KG1 (cell line): Measurements from ENCODE around the gene EMID1.

Source experiments
- DNase-seq: peaks from one replicate; lab custom pipeline; 2025; lab: John Stamatoyannopoulos, UW

EMID1 gene

DNA sequence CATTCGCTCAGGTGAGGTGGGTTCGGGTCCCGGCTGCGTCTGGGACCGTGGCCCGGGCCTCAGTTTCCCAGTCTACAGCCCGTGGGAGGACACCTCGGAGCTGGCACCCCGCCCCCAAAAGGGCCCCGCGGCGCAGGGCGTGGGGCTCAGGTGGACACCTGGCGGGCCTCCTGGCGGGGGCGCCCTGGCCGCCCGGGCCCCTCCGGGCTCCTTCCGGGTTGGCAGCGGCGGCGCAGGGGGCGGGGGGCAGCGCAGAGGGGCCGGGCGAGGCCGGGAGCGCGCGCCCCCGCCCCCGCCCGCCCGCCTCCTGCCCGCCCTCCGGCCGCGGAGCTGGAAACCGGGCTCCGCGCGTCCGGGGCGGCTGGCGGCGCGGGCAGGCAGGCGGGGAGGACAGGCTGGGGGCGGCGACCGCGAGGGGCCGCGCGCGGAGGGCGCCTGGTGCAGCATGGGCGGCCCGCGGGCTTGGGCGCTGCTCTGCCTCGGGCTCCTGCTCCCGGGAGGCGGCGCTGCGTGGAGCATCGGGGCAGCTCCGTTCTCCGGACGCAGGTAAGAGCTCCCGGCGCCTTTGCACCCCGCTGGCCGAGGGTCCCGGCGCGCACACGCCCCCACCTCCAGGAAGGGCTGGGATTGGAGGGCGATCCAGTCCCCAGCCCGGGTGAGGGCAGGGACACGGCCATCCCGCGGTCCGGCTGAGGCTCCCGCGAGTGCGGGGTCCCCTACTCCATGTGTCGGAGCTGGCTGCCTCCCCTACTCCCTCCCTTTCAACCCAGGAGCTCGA is at the start of gene EMID1:
EMID1 (plus strand) TSS at position 303 of the 778 bp plus-strand sequence; CDS start at position 446, 143 bp downstream.
- DNase-seq, result no peak

DNA sequence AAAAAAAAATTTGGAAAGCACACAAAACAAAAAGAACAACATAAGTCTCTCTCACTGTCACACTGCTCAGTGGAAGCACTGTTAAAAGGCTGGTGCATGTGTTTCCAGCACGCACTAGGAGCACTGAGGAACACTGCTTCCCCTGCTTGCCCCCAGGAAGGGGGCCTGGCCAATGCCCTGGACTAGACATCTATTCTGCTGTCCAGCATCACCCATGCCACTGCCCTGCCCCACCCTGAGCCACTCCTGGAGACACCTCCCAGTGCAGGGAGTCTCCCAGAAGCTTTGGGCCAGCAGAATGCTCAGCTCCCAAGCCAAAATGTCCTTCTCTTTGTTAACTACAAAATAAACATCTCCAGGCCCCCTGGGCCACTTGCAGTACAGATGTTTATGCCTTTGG is 49.7 kb upstream of the EMID1 start:
- DNase-seq, result no peak

DNA sequence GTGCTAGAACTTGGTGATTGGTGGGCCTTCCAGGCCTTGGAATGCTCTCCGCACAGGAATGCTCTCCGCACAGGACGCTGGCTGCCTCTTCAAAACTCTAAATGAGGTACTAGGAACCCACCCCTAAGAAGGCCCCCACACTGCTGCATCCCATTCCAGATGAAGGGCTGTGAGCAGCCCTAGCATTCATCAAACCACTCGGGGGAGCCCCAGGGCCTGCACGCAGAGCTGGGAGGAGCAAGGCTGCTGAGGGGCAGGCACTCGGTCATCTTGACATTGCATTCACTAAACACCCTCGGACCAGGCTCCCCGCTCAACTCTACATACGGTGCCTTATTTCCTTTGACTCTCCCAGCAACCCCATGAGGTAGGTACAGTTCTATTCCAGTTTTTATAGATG is 49.2 kb upstream of the EMID1 start:
- no peak for DNase-seq

DNA sequence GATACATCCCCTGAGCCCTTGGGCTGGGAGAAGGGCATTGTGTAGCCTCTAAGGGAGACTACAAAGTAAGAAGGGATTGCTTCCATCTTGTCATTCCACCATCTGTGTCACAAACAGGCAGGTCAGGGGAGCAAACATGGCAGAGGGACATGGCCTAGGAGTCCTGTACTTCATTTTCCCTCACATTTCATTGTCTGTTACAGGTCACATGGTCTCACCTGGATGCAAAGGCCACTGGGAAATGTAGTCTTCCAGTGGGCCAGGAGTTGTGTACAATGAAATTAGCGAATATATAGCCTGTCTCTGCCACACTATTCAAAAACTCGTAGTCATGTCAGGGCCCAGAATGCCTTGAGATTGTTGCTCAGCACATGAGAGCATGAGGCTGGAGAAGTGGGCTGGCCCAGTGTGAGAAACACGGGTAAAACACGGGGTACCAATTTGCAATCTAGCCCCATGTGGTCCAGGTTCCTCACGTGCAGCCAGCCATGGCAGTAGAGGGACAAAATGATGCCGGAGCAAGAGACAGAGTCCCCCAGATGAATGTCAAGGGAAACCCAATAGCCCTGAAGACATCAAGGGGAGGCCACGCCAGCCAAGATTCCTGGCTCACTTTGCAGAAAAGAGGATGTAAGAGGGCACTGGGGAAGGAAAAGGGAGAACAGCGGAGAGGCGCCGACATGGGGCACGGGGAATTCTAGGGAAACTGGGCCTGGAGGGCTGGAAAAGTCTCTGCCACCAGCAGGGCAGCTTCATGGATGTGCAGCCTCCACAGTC is 47.7 kb upstream of the EMID1 start:
- DNase-seq, result no peak

DNA sequence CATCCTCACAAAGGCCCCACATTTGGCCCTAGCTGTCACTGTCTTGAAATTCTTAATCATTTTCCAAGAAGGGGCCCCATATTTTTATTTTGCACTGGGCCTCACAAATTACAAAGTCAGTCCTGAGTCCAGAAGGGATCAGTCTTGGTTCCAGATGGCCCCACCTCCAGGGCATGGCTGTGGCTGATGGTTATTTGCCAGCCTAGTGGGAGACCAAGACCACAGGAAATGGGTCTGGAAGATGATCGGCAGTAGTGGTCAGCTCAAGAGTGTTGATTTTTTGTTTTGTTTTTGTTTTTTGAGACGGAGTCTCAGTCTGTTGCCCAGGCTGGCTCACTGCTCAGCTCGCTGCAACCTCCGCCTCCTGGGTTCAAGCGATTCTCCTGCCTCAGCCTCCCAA is 47.1 kb upstream of the EMID1 start:
- DNase-seq, result no peak

DNA sequence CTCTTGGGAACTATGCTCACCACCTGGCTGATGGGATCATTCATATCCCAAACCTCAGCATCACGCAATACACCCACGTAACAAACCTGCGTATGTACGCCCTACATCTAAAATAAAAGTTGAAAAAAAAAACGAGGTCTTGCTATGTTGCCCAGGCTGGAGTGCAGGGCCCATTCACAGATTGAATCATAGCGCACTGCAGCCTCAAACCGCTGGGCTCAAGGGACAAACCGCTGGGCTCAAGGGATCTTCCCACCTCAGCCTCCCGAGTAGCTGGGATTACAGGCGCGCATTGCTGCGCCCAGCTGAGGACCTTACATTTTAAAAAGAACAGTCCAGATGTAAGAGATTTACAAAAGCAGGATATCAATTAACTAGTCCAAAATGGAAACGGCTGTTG is 41.9 kb upstream of the EMID1 start:
- no peak for DNase-seq

DNA sequence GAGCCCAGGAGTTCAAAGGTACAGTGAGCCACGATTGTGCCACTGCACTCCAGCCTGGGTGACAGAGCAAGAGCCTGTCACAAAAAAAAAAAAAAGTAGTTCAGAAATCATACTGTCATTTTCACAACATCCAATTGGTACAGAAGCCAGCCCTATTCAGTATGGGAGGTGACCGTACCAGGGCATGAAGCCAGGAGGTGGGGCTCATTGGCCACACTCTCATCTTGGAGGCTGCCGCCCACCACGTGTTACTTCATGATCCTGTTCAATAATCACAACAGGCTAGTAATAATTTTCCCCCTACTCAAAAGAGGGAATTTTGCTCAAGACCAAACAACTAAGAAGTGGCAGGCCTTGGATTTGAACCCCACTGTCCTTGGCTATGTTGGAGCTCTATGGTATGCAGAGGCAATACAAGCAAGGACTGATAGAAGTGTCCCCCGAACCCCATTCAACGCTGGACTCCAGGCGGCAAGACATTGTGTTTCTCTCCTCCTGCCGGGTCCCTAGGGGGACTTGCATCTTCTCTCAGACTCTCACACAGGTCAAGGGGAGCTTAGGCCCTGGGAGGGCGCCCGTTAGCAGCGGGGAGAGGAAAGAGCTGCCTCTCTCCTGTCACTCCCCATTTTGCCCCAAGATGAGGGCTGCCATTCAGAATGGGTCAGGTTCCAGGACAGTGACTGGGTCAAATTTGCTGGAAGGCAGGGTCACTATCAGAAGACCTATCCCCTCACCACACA is 40.2 kb upstream of the EMID1 start:
- no peak for DNase-seq

DNA sequence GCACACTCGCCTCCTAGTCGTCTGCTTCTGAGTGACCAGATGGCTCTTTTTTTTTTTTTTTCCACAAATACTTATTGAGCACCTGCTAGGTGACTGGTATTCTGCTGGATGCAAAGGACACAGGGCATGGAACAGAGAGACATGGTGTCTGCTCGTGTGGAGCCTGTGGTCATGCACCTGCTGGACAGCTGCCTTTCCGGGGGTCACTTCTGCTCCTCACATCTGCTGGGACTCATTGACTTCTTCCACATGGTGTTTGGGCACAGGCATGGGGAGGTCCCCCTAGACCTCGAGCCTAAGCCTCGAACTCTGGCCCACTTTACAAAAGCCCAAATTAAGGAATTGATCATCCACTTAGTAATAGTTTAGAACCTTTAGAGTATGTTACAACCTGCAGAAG is 39.5 kb upstream of the EMID1 start:
- DNase-seq, result no peak

DNA sequence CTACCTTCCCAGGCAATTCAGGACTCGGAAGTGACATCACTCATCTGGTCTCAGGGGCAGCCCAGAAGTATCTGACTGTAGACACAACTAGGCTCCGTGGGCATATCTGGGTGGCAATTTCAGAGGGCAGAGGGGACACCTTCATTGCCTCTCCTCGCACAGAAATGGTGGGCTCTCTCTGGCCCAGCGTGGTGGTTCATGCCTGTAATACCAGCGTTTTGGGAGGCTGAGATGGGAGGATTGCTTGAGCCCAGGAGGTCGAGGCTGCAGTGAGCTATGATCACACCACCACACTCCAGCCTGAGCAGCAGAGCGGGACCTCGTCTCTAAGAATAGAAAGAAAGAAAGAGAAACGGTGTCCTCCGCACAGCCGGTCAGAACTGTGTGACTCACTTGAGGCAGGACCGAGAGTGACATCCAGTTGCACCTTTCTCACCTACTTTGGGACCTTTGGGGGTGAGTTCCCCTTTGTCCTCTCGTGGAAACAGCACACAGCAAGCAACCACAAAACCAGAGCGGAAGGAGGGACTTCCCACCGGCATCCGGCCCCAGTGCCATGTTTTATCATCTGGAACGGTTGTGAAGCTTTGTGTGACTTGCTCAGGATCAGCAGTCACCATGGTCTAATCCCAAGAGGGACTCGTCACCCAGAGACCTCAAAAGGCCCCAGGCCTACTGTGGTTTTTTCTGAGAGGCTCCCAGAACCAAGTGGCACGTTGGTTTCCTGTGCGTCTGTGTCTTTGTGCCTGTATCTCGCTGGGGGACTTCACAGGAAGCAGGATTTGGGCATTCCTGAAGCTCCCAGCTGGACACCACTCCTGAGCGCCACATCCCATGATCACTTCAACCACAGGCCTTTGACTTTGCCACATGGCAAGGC is 38.4 kb upstream of the EMID1 start:
- peak; percentile 87 for DNase-seq

DNA sequence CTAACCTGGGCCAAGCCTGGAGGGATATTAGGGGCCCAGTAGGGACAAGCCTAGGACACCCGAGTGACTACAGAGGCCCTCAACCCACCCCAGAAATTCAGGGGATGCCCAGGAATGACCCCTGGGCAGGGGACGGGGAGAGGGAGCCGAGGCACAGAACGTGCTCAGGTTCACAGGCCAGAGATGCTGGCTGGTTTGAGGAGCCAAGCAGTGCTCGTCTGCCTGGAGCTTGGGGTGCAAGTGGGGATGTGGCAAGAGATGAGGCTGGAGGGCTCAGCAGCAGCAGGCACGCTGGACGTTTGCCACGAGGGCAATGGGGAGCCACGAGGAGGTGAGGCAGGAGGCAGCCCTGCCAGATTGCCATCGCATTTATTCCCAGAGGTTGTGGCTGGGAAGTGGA is 34.0 kb upstream of the EMID1 start:
- no peak for DNase-seq

DNA sequence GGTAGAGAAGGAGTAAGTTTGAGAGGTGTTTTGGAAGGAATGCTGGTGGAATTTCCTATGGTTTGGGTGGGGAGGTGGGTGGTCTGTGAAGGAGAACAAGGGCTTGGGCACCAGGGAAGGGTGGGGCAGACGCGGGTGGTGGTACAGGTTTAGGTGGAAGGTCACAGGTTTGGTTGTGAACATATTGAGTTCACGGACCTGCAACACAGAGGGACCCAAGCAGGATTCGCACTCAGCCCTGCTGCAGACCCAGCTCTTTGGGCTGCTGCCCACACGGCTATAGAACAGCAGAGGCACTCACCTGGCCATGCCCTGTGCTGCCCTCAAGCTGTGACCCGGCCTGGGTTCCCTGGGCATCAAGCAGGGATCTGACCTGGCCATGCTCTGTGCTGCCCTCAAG is 33.5 kb upstream of the EMID1 start:
- DNase-seq, result no peak

DNA sequence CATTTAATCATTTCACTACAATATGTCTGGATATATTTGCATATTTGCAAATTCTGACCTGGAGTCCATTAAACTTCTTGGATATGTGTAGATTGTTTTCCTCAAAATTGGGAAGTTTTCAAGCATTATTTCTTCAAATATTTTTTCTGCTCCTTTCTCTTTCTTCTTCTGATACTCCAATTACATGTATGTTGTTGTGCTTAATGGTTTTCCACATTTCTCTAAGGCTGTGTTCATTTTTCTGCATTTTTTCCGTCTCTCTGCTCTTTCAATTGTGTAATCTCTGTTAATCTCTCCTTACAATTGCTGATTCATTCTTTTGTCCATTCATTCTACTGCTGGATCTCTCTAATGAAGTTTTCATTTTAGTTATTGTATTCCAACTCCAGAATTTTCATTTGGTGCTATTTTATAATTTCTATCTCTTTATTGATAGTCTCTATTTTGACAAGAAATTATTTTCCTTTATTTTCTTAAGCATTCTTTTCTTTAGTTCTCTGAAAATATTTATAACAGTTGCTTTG is 30.3 kb upstream of the EMID1 start:
- DNase-seq, result no peak

DNA sequence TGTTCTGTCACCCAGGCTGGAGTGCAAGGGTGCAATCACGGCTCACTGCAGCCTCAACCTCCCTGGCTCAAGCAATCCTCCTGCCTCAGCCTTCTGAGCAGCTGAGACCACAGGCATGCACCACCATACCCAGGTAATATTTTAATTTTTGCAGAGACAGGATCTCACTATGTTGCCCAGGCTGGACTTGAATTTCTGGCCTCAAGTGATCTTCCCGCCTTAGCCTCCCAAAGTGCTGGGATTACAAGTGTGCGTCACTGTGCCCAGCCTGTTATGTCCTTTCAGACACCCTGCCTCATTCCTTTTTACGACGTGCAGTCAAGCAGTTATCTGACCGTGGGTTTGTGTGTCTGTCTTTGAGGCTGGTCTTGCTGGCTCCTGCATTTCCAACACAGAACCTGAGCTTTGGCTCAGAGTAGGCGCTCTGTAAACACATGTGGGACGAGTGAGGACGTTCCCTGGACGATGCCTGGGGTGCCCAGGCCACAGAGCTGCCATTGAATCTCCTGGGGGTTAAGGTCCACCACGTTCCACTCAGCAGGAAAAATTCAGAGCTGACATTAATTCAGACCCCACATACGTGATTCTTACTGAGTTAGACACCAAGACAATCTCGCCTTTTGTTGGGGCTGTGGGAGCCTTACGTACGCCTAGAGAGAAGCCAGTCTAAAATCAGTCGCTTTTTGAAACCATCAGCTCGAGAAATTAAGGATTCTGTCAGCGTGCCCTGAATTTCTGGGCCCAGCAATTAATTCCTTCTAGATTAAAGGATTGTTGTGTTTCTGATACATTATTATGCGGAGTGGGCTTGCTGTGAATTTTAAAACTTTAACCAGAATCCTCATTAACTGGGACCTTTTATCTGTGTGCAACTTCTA is 21.5 kb upstream of the EMID1 start:
- no peak for DNase-seq

DNA sequence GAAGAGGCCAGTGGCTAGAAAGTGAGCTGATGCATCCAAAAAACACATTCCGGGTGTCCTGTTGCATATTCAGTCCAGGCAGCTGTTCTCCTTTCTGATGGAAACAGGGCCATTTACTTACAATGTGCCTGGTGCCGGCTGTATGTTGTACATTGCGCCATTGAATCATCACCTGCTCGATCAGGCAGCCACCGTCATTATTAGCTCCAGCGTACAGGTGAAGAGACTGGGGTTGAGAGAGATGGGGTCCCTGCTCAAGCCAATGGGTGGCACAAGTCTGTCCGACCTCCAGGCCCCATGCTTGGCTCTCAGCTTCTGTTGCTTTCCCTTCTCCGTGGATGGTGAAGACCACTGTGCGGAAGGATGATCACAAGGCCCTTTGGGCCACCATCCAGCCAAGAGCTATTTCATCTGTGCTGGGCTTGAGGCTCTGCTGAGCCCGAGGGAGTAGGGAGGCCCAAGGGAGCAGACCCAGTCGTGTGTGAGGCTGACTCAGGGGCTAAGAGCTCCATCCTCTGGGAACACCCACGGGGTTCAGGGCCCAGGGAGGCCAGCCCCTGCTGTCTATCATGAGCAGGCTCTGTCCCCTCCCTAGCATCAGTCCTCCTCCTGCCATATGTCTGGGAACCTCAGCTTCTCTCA is 20.7 kb upstream of the EMID1 start:
- no peak for DNase-seq

DNA sequence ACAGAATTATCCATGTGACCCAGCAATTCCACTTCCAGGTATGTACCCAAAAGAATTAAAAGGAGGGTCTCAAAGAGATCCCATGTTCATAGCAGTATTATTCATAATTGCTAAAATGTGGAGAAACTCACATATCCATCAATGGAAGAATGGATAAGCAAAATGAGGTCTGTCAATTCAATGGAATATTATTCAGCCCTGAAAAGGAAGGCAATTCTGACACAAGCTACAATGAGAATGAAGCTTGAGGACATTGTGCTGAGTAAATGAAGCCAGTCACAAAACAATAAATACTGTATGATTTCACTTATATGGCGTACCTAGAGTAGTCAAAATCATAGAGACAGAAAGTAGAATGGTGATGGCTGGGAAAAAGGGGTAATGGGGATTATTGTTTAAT is 19.4 kb upstream of the EMID1 start:
- no peak for DNase-seq

DNA sequence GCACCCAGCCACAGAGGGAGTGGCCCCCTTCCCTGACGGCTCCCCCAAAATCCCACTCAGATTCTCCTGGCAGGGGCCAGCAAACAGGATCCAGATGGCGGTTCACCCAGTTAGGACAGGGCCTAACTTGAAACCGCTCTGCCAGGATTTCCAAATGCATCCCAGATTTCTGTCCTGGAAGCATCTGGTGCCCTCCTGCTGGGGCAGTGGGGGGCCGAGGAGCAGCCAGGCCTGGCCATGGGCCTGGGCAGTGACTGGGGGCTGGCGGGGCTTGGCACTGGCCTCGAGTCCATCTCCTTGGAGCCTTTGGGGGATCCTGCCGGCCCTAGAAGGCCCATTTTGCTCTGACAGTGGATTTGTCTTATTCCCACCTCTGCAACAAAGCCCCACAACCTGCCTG is 17.9 kb upstream of the EMID1 start:
- no peak for DNase-seq

DNA sequence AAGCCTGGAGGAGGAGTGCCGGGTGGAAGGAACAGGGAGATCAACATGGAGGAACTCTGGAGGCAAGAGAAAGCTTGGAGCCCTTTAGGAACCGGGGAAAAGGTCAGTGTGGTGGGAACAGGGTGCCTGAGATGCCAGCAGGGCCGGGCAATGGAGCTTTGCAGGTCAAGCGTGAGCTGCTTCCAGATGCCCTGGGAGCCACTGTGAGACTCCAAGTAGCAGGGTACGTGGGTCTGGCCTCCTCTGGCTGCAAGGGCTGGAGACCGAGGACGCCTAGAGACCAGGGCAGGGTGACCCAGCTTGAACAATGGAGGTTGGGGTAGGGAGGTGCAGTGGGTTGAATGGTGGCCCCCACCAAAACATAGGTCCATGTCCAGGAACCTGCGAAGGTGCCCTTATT is 15.6 kb upstream of the EMID1 start:
- DNase-seq, result no peak

DNA sequence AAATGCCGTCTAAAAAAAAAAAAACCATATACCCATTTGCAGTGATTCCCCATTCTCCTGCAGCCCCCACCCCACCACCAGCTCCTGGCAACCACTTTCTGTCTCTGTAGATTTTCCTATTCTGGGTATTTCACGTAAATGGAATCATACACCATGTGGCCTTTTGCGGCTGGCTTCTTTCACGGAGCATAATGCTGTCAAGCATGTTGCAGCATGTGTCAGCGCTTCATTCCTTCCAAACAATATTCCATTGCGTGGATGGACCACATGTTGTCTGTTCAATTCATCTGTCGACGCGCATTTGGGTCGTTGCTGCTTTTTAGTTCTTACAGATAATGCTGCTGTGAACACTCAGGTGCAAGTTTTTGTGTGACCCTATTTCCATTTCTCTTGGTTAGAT is 14.8 kb upstream of the EMID1 start:
- no peak for DNase-seq

DNA sequence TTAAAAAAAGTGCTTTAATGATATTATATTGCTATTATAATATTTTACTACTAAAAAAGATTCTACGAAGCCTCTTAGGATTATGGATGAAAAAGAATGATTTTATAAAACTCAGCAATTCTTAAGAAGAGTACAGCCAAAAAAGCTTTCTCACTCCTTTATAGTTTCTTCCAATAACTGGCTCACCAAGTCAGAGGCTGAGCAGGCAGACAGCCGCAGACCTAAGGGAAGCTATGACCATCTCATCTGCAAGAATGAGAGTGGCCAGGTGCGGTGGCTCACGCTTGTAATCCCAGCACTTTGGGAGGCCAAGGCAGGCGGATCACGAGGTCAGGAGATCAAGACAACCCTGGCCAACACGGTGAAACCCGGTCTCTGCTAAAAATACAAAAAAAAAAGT is 12.7 kb upstream of the EMID1 start:
- no peak for DNase-seq

DNA sequence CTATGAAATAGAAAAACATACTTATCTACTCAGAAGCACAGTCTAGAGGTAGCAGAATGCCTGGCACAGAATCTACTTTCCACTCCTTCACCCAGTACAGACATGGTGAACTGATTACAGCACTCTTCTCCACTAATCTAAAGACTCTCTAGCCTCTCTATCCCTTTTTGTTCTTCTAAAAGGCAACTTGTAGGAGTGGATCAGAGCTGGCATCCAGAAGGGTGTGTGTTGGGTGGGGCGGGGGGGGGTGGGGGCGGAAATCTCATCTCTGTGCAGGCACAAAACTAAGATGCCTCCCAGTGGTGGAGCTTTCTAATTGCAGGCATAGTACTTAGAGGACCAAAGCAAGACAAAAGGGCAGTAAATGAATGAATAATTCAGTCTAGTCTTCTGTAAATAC is 11.5 kb upstream of the EMID1 start:
- no peak for DNase-seq
